GM04504 (cell line): Measurements from ENCODE around the gene MRTFA.
"Not testable (repeated sequence)": the region's sequence is repeated elsewhere in the genome, so short reads cannot be mapped to it uniquely, and the experiment has no call there.

Experiments used
- DNase-seq: peaks from one replicate; pipeline ENCODE4 v3.0.0-alpha.2; 2012; ENCODE audit warnings: low read depth

MRTFA gene

GRCh38 chr22:40636380-40637182 lies at the start of gene MRTFA:
Gene MRTFA (minus strand): TSS chr22:40636719.
- DNase-seq = peak; percentile 100

DNA sequence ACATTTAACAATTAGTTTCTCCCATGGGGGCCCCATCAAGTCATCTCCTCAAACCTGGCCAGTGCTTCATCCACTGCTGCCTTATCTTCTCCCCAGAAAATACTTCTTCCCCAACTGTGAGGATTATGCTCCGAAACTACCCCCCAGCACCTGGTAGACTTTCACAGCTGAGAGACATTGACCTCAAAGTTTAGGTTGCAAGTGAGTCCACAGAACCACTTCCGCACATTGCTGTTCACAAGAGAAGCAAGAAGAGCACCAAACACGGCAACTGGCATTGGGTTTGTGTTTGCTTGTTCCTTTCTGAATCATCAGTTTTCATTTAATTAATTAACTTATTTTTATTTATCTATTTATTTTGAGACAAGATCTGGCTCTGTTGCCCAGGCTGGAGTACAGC lies 48.9 kb upstream of the MRTFA start:
- no peak for DNase-seq

DNA sequence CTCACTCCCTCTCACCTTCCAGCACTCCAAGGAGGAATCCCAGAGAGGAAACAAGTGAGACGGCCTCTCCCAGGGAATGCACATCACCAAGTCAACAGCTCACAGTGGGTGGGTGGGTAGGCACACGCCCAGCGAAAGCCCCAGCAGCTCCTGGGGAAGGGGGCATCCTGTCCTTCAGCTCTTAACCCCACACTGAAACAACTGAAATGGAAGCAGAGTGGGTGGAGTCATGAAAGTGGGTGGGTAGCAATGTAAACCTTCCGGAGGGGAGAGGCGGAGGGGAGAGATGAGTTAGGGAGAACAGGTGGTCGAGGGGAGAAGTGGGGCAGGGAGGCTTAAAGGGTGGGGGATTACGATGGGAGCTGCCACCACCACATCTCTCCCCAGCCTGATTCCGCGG lies 48.2 kb upstream of the MRTFA start:
- no peak for DNase-seq

DNA sequence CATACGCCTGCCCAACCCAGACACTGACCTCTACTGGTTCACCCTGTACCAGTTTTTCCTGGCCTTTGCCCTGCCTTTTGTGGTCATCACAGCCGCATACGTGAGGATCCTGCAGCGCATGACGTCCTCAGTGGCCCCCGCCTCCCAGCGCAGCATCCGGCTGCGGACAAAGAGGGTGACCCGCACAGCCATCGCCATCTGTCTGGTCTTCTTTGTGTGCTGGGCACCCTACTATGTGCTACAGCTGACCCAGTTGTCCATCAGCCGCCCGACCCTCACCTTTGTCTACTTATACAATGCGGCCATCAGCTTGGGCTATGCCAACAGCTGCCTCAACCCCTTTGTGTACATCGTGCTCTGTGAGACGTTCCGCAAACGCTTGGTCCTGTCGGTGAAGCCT lies 44.9 kb upstream of the MRTFA start:
- DNase-seq = no peak

- DNase-seq = no peak
Observed at GRCh38 chr22:40680819-40681183, 44.3 kb upstream of the MRTFA start.

DNA sequence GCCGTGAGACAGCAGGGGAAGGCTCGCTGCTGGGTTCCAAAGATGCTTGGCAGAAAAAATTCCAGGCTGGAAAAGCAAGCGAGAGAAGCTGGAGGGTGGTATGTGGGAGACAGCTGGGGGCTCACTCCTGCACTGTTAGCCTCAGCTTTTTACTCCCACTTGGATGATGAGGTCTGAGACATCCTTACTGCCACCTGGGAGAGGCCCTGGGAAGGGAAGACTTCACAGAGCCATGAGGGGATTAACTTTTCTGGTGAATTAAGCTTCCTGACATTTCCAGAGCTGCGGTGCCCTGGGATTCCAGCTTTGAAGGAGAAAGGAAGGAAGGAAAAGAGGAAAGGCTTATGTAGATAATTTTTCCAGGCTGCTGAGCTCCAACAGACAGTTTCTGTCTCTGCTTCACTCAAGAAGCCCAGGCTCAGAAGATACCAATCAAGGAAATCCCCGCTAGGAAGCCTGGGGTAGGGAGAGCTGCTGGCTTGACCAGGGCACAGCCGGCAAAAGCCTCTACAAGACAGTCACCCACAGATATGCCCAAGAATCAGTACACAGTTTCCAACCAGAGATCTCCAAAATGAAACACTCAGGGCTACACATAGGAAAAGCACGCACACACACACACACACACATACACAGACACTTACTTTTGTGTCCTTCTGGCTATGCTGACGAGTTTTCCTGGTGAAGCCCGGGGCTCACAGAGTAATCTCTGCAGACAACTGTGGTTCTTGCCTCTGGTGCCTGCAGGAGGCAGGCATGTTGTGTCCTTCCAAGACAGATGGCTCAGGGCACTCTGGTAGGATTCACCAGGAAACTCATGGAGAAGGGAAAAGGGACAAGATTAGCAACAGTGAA lies 43.7 kb upstream of the MRTFA start:
- DNase-seq = no peak

- no peak for DNase-seq
Observed at GRCh38 chr22:40679249-40679963, 42.9 kb upstream of the MRTFA start, which contains the start of gene MCHR1. Gene MCHR1 (plus strand): TSS chr22:40679484. CDS start chr22:40679653, 169 bp downstream.

GRCh38 chr22:40678493-40679248 lies 42.2 kb upstream of the MRTFA start:
- DNase-seq = no peak

- no peak for DNase-seq
Observed at GRCh38 chr22:40676644-40677043, 40.1 kb upstream of the MRTFA start.

- not testable (repeated sequence) for DNase-seq
Observed at GRCh38 chr22:40676166-40676565, 39.6 kb upstream of the MRTFA start.

DNA sequence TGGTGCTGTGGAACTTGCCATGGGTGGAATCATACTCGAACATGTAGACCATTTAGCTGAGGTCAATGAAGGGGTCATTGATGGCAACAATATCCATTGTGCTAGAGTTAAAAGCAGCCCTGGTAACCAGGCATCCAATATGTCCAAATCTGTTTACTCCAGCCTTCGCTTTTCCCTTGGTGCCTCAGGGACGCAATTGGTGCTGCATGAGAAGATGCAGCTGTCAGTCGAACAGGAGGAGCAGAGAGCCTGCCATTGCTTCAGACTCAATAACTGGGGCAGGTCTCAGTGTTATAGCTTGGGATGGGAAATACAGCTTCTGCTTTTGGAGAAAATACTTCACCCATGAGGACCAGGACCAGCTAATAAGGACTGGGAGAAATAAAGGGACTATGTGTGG lies 37.8 kb upstream of the MRTFA start:
- no peak for DNase-seq

GRCh38 chr22:40673017-40673416 lies 36.5 kb upstream of the MRTFA start:
- DNase-seq = no peak

GRCh38 chr22:40671796-40672360 lies 35.4 kb upstream of the MRTFA start:
- DNase-seq = no peak

- DNase-seq = no peak
Observed at GRCh38 chr22:40671369-40671768, 34.9 kb upstream of the MRTFA start.

GRCh38 chr22:40670058-40670457 lies 33.5 kb upstream of the MRTFA start:
- no peak for DNase-seq

GRCh38 chr22:40668611-40669411 lies 32.3 kb upstream of the MRTFA start:
- DNase-seq = peak; percentile 66

DNA sequence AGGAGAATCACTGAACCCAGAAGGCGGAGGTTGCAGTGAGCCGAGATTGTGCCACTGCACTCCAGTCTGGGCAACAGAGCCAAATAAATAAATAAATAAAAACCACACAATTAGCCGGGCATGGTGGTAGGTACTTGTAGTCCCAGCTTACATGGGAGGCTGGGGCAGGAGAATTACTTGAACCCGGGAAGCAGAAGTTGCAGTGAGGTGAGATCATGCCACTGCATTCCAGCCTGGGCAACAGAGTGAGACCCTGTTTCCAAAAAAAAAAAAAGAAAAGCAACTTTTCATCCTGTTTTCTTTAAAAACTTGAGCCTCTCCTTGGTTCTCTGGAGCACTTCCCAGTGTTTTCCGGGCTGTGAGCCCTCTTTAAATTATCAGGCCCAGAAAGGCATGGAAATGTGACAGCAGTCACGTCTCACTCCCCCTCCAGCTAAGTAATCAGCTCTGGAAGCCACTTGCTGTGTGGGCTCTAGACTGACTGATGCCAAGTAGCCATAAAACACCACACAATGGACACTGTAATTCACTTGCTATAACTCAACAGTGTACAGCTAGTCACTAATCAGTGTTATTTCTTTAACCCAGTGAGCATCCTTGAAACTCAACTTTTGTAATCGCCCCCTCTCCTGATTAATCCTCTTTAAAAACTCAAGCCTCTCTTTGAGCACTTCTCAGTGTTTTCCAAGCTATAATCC lies 29.8 kb upstream of the MRTFA start:
- peak; percentile 63 for DNase-seq

DNA sequence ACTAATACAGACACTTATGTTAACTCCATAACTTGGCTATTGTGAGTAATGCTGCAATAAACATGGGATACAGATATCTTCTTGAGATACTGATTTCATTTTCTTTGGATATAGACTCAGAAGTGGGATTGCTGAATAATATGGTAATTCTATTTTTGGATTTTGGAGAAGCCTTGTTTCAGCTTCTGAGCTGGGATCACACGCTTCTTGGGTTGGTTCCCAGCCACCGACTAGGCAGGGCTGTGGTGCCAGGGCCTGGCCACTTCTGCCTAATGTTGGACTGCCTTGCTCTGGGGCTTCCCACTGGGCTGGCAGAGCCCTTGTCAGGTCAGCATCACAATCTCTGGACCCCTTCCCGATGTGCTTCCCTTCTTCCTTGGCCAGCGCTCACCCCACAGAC lies 28.8 kb upstream of the MRTFA start:
- no peak for DNase-seq

DNA sequence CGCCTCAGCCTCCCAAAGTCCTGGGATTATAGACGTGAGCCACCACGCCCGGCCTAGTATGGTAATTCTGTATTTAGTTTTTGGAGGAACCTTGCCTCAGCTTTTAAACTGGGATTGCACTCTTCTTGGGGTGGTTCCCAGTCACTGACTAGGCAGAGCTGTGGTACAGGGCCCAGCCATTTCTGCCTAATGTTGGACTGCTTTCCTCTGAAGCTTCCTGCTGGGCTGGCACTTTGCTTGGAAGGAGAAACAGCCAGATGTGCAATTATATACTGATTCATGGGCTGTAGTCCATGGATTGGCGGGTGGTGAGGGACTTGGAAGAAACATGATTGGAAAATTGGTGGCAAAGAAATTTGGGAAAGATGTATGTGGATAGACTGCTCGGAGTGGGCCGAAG lies 25.2 kb upstream of the MRTFA start:
- no peak for DNase-seq

GRCh38 chr22:40660730-40661129 lies 24.2 kb upstream of the MRTFA start:
- no peak for DNase-seq
